ENCODE results near the gene PHC2.
A peak's percentile ranks its signal among the peaks of the same experiment; 100 is the strongest.

Gene PHC2

DNA sequence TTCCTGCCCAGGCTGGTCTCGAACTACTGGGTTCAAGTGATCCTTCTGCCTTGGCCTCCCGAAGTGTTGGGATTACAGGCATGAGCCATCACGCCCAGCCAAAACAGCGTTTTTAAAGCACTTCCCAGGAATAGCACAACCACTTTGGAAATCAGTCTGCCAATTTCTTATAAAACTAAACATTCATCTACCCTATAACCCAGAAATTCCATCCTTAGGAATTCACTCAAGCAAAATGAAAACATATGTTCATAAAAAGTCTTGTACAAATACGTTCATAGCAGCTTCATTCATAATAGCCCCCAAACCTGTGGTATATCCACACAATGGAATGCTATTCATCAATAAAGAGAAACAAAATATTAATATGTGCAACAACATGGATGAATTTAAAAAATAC is 36.1 kb downstream of the PHC2 start:
- TF ChIP-seq ZNF8 (CRISPR knock-in tag; IDR thresholded peaks at IDR 0.05) (peak; percentile 89), TCF4 (CRISPR knock-in tag; IDR thresholded peaks at IDR 0.05; ENCODE audit: borderline replicate concordance) (no peak), ARNTL (CRISPR knock-in tag; IDR thresholded peaks at IDR 0.05; ENCODE audit: borderline replicate concordance, low read depth) (no peak), RARB (CRISPR knock-in tag; IDR thresholded peaks at IDR 0.05) (no peak)
- TF ChIP-seq, protein P1, sequence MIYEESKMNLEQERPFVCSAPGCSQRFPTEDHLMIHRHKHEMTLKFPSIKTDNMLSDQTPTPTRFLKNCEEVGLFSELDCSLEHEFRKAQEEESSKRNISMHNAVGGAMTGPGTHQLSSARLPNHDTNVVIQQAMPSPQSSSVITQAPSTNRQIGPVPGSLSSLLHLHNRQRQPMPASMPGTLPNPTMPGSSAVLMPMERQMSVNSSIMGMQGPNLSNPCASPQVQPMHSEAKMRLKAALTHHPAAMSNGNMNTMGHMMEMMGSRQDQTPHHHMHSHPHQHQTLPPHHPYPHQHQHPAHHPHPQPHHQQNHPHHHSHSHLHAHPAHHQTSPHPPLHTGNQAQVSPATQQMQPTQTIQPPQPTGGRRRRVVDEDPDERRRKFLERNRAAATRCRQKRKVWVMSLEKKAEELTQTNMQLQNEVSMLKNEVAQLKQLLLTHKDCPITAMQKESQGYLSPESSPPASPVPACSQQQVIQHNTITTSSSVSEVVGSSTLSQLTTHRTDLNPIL (CRISPR knock-in tag; IDR thresholded peaks at IDR 0.05; ENCODE audit: low read depth), result no peak

DNA sequence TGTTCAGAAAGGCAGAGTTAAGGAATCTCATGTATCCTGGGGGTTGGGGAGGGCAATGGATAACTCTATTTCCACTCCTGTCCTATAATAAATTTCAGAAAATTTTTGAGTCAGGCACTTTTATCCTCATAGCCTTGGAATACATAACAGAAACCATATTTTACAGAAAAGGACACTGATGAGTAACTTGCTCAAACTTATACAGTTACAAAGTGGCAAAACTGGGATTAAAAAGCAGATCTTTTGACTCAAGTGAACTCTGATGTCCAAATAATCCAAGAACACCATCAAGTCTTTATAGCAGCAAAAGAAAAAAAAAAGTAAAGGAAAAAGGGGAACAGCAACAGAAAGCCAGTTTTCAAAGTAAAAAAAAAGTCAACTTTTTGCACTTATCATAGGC is 36.9 kb downstream of the PHC2 start:
- no peak for ATAC-seq
- TF ChIP-seq TOX (CRISPR knock-in tag; IDR thresholded peaks at IDR 0.05; ENCODE audit: borderline replicate concordance) (no peak), ARNTL (CRISPR knock-in tag; IDR thresholded peaks at IDR 0.05; ENCODE audit: borderline replicate concordance, low read depth) (no peak), OSR1 (CRISPR knock-in tag; IDR thresholded peaks at IDR 0.05) (no peak), GLIS3 (CRISPR knock-in tag; IDR thresholded peaks at IDR 0.05) (no peak), RARB (CRISPR knock-in tag; IDR thresholded peaks at IDR 0.05) (no peak)
- TF ChIP-seq, protein P2, sequence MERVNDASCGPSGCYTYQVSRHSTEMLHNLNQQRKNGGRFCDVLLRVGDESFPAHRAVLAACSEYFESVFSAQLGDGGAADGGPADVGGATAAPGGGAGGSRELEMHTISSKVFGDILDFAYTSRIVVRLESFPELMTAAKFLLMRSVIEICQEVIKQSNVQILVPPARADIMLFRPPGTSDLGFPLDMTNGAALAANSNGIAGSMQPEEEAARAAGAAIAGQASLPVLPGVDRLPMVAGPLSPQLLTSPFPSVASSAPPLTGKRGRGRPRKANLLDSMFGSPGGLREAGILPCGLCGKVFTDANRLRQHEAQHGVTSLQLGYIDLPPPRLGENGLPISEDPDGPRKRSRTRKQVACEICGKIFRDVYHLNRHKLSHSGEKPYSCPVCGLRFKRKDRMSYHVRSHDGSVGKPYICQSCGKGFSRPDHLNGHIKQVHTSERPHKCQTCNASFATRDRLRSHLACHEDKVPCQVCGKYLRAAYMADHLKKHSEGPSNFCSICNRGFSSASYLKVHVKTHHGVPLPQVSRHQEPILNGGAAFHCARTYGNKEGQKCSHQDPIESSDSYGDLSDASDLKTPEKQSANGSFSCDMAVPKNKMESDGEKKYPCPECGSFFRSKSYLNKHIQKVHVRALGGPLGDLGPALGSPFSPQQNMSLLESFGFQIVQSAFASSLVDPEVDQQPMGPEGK (CRISPR knock-in tag; IDR thresholded peaks at IDR 0.05; ENCODE audit: borderline replicate concordance), result no peak
- TF ChIP-seq, protein P3, sequence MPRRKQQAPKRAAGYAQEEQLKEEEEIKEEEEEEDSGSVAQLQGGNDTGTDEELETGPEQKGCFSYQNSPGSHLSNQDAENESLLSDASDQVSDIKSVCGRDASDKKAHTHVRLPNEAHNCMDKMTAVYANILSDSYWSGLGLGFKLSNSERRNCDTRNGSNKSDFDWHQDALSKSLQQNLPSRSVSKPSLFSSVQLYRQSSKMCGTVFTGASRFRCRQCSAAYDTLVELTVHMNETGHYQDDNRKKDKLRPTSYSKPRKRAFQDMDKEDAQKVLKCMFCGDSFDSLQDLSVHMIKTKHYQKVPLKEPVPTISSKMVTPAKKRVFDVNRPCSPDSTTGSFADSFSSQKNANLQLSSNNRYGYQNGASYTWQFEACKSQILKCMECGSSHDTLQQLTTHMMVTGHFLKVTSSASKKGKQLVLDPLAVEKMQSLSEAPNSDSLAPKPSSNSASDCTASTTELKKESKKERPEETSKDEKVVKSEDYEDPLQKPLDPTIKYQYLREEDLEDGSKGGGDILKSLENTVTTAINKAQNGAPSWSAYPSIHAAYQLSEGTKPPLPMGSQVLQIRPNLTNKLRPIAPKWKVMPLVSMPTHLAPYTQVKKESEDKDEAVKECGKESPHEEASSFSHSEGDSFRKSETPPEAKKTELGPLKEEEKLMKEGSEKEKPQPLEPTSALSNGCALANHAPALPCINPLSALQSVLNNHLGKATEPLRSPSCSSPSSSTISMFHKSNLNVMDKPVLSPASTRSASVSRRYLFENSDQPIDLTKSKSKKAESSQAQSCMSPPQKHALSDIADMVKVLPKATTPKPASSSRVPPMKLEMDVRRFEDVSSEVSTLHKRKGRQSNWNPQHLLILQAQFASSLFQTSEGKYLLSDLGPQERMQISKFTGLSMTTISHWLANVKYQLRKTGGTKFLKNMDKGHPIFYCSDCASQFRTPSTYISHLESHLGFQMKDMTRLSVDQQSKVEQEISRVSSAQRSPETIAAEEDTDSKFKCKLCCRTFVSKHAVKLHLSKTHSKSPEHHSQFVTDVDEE (CRISPR knock-in tag; IDR thresholded peaks at IDR 0.05), result no peak

More for the DNA sequence above, 36.1 kb downstream of the PHC2 start:
- peak; percentile 39 for ATAC-seq

DNA sequence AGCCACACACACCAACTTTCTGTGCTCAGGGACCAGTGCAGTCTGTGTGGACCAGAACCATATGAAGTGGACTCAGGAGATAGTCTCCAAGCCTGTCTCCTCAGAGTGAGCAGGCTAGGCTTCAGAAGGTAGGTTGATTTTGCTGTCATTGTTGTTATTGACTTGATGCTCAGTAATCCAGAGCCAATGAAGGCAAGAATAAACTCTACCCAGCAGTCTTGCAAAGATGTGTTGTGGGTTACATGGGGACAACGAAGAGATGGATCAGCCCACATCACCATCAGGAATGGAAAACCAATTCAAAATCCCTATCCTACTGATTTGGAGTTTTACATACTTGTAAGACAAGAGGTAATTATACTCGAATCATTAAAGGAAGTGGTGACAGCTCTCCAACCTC is 37.4 kb downstream of the PHC2 start:
- ATAC-seq, result no peak
- TF ChIP-seq ZFP3 (CRISPR knock-in tag; IDR thresholded peaks at IDR 0.05), result no peak
- no peak for TF ChIP-seq PPARA (CRISPR knock-in tag; IDR thresholded peaks at IDR 0.05; ENCODE audit: borderline replicate concordance)
- TF ChIP-seq, protein P3 (CRISPR knock-in tag; IDR thresholded peaks at IDR 0.05), result no peak
- no peak for TF ChIP-seq ISL1 (CRISPR knock-in tag; IDR thresholded peaks at IDR 0.05)
- TF ChIP-seq TCF4 (CRISPR knock-in tag; IDR thresholded peaks at IDR 0.05; ENCODE audit: borderline replicate concordance), result no peak
- TF ChIP-seq, protein P4, sequence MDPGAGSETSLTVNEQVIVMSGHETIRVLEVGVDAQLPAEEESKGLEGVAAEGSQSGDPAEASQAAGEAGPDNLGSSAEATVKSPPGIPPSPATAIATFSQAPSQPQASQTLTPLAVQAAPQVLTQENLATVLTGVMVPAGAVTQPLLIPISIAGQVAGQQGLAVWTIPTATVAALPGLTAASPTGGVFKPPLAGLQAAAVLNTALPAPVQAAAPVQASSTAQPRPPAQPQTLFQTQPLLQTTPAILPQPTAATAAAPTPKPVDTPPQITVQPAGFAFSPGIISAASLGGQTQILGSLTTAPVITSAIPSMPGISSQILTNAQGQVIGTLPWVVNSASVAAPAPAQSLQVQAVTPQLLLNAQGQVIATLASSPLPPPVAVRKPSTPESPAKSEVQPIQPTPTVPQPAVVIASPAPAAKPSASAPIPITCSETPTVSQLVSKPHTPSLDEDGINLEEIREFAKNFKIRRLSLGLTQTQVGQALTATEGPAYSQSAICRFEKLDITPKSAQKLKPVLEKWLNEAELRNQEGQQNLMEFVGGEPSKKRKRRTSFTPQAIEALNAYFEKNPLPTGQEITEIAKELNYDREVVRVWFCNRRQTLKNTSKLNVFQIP (CRISPR knock-in tag; IDR thresholded peaks at IDR 0.05; ENCODE audit: borderline replicate concordance, low read depth), result no peak
- TF ChIP-seq CSDC2 (CRISPR knock-in tag; IDR thresholded peaks at IDR 0.05), result no peak
- TF ChIP-seq ESRRG (CRISPR knock-in tag; IDR thresholded peaks at IDR 0.05), result no peak
- no peak for TF ChIP-seq ZFP30 (CRISPR knock-in tag; IDR thresholded peaks at IDR 0.05)
- TF ChIP-seq ZNF565 (CRISPR knock-in tag; conservative IDR thresholded peaks at IDR 0.05; ENCODE audit: low read depth), result no peak
